Thoracic aorta (tissue), 2 donors: Measurements from ENCODE around the gene IGFL4. TPM values are rescaled to one million over a fixed set of nuclear protein-coding genes. Genes with fewer than 3 reads are reported as not detected.

Experiments used
- ATAC-seq: fragments of 150-250 bp; one replicate; pipeline ENCODE4 v1.8.0; 2017; ENCODE audit warnings: low read depth; ENCODE audit not compliant: insufficient number of reproducible peaks, low FRiP score
- DNase-seq: peaks from one replicate; pipeline ENCODE4 v3.0.0-alpha.2; 2020; ENCODE audit warnings: low spot score
- H3K27ac ChIP-seq, 2 donors: fragments of 200-600 bp; sonication (generic); 1 replicate in 1 of 2; 2 replicates in 1 of 2; pipeline ENCODE4 v1.5.1; 2016; ENCODE audit warnings: mild to moderate bottlenecking in 2 of 2, moderate library complexity in 2 of 2
- H3K27me3 ChIP-seq: fragments of 200-600 bp; sonication (generic); replicated peaks from 2 replicates; pipeline ENCODE4 v1.6.0; 2016; ENCODE audit warnings: mild to moderate bottlenecking; ENCODE audit not compliant: insufficient read depth
- H3K36me3 ChIP-seq: fragments of 200-600 bp; sonication (generic); one replicate; pipeline ENCODE4 v1.5.1; 2016
- H3K4me1 ChIP-seq, 2 donors: fragments of 200-600 bp; sonication (generic); 1 replicate in 1 of 2; 2 replicates in 1 of 2; pipeline versions ENCODE4 v1.5.1 to v1.6.0; 2016; ENCODE audit warnings: low read depth in 2 of 2, mild to moderate bottlenecking in 1 of 2; ENCODE audit not compliant: control insufficient read depth in 1 of 2
- H3K4me3 ChIP-seq: fragments of 200-600 bp; sonication (generic); 2 replicates; pipeline ENCODE4 v1.5.1; 2016; ENCODE audit warnings: mild to moderate bottlenecking
- H3K9me3 ChIP-seq: fragments of 200-600 bp; sonication (generic); 2 replicates; pipeline ENCODE4 v1.5.1; 2016
- CTCF ChIP-seq: fragments of 200-600 bp; sonication (generic); IDR thresholded peaks from one replicate; pipeline ENCODE4 v1.5.1; 2019; ENCODE audit warnings: antibody characterized with exemption
- total RNA-seq, 2 donors: library from RNA; depleted of rRNA; stranded (reverse); fragments of >200 nt; gene quantifications; one replicate each; pipeline versions ENCODE4 v1.1.0 to v1.2.3, GENCODE V29; 2016

IGFL4 gene
- total RNA-seq, 2 donors from 2014 or later, result not detected

GRCh38 chr19:46077815-46078167 lies 37.0 kb upstream of the IGFL4 start:
- no peaks in the 10 kb centered on the region for H3K9me3 ChIP-seq
- peak overlapping the region; percentile 25 for H3K4me3 ChIP-seq

GRCh38 chr19:46076951-46077814 lies 36.4 kb upstream of the IGFL4 start:
- no peak for ATAC-seq
- Histone ChIP-seq H3K4me1 (peaks cover 0 to 9% of the 10 kb centered on the region in 2 donors), H3K4me3 (peak overlapping the region; percentile 25), H3K27ac (no peak overlapping the region), H3K9me3 (no peaks in the 10 kb centered on the region), H3K27me3 (peaks cover 11% of the 10 kb centered on the region), H3K36me3 (no peaks in the 10 kb centered on the region)
- peak; percentile 26 for TF ChIP-seq CTCF
- DNase-seq, result no peak

More at GRCh38 chr19:46077815-46078167, 37.0 kb upstream of the IGFL4 start:
- H3K4me1 ChIP-seq, result peaks cover 0 to 9% of the 10 kb centered on the region in 2 donors
- ATAC-seq, result no peak
- no peak for DNase-seq
- no peak for TF ChIP-seq CTCF
- peaks cover 11% of the 10 kb centered on the region for H3K27me3 ChIP-seq
- no peak overlapping the region for H3K27ac ChIP-seq
- no peaks in the 10 kb centered on the region for H3K36me3 ChIP-seq

GRCh38 chr19:46076031-46076880 lies 35.5 kb upstream of the IGFL4 start:
- H3K4me1 ChIP-seq, result peaks cover 0 to 9% of the 10 kb centered on the region in 2 donors
- ATAC-seq (no peak), DNase-seq (no peak)
- H3K27ac ChIP-seq, result no peak overlapping the region
- H3K9me3 ChIP-seq, result no peaks in the 10 kb centered on the region
- peaks cover 13% of the 10 kb centered on the region for H3K27me3 ChIP-seq
- no peaks in the 10 kb centered on the region for H3K36me3 ChIP-seq
- no peak overlapping the region for H3K4me3 ChIP-seq
- TF ChIP-seq CTCF, result no peak

- Histone ChIP-seq H3K36me3 (no peaks in the 10 kb centered on the region), H3K9me3 (no peaks in the 10 kb centered on the region), H3K4me1 (peaks cover 0 to 9% of the 10 kb centered on the region in 2 donors), H3K27me3 (peaks cover 13% of the 10 kb centered on the region), H3K4me3 (no peak overlapping the region), H3K27ac (no peak overlapping the region)
- no peak for TF ChIP-seq CTCF
- ATAC-seq (no peak), DNase-seq (no peak)
Observed at GRCh38 chr19:46073268-46073922, 32.6 kb upstream of the IGFL4 start.
